H4 (cell line): ENCODE data around the gene SPATS2. TPM values are rescaled to one million over a fixed set of nuclear protein-coding genes. Genes with fewer than 3 reads are reported as not detected.

Experiments
- DNase-seq: peaks from one replicate; pipeline ENCODE4 v3.0.0-alpha.2; 2015; ENCODE audit warnings: low spot score
- total RNA-seq: library from RNA; depleted of rRNA; stranded (reverse); fragments of >200 nt; shearing (Covaris generic); gene quantifications from 2 replicates; pipeline ENCODE4 v1.2.3, GENCODE V29; 2014

SPATS2 gene
- total RNA-seq, 1 experiment from 2014 or later = 34.1 TPM

DNA sequence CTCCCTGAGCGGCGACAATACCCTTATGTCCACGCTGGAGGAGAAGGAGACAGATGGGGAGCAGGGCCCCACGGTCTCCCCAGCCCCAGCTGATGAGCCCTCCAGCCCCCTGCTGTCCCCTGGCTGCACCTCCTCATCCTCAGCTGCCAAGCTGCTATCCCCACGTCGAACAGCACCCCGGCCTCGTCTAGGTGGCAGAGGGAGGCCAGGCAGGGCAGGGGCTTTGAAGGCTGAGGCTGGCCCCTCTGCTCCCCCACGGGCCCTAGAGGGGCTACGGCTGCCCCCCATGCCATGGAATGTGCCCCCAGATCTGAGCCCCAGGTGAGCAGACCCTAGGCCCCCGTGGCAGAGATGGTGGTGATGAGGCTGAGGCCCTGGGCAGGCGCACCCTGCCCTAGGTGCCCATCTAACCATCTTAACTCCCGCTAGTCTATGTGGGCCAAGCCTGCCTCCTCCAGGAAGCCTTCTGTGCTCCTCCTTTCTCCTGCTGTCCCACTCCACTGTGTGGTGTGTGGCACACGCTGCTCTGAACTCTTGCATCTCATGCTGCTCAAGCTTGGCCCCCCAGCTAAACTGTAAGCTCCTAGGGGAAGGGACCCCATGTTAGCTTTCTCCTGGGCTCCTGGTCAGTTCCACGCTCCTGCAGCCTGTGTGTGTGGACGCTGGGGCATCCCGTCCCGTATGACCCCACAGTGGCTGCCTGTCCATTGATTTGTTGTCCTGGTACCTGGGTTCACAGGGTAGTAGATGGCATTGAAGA lies 188.5 kb downstream of the SPATS2 start:
- no peak for DNase-seq

DNA sequence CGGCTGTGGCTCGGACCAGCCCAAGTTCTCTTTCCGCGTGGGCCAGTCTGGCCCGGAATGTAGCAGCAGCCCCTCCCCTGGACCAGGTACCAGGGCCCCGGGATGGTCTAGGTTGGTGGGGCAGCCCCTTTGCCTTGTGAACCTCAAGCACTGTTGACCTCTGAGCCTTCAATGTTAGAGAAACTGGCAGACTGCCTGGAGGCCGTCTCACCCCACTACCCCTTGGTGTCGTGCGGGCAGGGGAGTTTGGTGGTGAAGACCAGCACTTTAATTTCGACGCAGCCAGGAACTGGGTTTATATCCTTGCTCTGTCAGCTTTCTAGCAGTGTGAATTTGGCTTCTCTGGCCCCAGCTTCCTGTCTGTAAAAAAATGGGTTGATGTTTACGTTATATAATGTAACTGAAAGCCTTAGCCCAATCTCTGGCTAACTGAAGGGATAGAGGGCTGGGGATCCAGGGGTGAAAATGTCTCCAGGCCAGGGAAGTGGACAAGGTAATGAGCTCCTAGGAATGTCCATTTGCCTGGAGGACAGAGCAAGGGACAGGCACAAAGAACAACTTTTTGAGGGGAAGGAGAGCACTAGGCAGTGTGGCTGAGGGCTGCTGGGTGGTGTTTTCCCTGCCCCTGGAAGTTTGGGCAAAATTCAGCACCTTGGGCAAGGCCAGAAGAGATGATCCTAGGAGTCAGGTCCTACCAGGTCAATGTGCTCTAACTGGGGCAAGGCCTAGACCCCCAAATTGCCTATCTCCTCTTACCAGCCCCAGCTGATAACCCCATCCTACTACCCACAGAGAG lies 189.3 kb downstream of the SPATS2 start:
- no peak for DNase-seq

DNA sequence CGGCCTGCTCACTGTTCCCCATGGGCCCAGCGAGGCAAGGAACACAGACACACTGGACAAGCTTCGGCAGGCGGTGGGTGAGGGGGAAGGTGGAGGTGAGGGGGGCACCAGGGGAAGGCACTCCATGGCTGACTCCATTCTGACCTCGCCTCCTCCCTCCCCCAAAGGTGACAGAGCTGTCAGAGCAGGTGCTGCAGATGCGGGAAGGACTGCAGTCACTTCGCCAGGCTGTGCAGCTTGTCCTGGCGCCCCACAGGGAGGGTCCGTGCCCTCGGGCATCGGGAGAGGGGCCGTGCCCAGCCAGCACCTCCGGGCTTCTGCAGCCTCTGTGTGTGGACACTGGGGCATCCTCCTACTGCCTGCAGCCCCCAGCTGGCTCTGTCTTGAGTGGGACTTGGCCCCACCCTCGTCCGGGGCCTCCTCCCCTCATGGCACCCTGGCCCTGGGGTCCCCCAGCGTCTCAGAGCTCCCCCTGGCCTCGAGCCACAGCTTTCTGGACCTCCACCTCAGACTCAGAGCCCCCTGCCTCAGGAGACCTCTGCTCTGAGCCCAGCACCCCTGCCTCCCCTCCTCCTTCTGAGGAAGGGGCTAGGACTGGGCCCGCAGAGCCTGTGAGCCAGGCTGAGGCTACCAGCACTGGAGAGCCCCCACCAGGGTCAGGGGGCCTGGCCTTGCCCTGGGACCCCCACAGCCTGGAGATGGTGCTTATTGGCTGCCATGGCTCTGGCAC lies 190.1 kb downstream of the SPATS2 start:
- DNase-seq = no peak

- DNase-seq = no peak
Measured at GRCh38 chr12:49557917-49558215, 190.6 kb downstream of the SPATS2 start.

GRCh38 chr12:49558526-49558925 lies 191.3 kb downstream of the SPATS2 start:
- DNase-seq = no peak

DNA sequence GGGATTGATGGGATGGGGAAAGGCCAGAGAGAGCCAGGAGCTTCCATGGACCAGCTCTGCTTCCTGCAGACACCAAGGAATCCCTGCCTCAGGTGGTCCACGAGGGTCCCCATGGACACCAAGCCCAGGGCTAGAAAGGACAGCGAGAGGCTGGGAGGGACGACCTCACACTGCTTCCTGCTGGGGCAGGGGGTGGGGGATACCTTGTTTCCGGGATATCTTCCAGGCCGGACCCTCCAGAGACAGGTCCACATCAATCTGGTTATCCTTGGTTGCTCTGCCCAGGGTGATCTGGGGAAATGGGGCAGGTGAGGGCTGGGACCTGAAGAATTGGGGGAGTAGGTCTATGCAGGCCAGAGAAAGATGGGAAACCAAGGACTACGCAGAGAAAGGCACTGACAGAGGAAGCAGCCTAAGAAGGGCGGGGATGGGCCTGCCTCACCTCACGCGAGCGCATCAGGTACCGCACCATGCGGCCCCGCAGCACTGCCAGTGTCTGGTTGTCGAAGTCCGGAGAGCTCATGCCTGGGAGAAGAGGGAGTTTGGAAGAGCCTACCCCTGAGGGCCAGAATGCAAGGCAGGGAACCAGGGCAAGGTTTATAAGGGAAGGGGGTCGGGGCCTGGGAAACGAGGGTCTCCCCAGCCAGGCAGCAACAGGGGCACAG lies 191.9 kb downstream of the SPATS2 start:
- DNase-seq = no peak

DNA sequence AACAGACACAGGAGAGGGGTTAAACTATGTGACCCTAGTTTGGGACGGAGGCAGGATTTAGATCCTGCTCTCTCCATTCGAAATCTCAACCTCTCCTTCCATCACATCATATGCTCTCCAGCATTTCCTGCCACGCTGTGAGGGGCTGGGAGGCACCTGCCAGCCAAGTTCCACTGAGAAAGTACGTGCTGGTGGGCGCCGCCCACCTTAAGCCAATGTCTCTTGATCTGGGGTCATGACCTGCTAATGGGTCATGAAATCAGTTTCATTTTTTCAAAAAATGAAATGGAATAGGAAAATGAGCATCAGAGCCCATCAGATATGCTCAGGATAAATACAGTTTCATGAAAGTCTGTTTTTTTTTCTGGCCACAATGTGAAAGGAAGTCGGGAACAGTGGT lies 193.4 kb downstream of the SPATS2 start:
- no peak for DNase-seq

- DNase-seq = no peak
Measured at GRCh38 chr12:49562233-49562632, 195.0 kb downstream of the SPATS2 start.

GRCh38 chr12:49562831-49563230 lies 195.6 kb downstream of the SPATS2 start:
- no peak for DNase-seq

DNA sequence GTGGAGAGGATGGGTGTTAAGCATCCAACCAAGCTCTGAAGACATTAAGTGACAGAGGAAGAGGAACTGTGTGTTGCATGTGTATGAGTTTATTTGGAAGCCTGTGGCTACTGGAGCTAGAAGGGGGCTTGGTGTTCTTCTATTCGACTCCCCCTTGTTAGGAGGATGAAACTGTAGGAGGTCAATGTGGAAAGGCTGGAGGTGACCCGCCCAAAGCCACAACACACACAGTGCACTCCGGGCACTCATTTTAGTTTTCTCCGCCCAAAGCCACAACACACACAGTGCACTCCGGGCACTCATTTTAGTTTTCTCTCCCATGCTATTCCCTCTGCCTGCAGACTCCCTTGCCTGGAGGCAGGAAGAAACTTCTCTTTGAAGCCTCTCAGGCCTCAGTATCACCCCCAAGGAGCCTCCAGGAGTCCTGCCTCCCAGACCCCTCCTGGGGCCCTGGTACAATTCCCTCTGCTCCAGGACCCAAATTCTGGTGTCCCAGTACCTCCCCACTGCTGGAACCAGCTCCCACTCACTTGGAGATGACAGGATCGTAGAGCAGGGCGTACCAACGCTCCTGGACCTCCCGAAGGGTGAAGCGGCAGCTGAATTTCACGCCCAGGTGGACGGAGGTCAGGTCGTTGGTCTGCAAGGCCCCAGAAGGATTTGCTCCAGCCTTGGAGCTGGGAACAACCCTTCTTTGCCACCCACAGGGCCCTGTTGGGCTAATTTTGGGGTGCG lies 196.9 kb downstream of the SPATS2 start:
- no peak for DNase-seq

- no peak for DNase-seq
Measured at GRCh38 chr12:49564686-49565405, 197.6 kb downstream of the SPATS2 start.

DNA sequence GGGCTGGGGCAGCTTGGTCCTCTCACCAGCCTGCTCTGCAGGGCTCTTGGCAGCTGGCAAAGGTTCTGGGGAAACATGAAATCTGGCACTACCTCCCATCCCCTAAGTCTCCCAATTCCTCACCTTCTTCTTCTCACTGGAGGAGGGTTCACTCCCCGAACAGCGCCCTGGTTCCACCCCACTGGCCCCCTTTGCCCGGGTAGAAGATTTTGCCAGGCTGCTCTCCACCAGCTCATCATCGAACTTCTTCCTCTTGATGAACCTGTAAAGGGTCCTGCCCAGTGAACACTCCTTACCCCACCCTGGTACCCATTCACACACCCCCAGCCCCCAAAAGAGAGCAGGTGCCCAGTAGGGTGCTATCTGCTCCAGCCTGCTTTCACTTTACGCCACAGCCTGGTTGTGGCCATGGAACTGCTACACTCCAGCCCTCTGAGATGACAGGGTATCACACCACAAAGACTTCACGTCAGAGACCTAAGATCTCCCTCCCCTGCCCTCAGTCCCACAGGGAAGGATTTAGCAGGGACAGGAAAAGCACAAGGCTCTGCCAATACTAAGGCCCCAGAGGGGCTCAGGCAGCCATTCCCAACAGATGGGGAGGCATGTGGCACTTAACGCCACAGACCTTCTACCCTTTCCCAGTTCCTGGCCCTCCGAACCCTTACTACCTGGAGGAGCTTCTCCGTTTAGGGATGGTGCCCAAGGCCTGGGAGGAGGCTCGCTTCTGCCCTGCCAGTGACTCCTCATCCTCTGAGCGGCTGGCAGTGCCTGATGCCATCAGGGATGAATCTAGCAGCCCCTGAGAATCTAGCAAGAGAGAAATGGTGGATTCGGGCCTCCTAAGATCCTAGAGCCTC lies 198.4 kb downstream of the SPATS2 start:
- no peak for DNase-seq

GRCh38 chr12:49566361-49566760 lies 199.1 kb downstream of the SPATS2 start:
- no peak for DNase-seq

DNA sequence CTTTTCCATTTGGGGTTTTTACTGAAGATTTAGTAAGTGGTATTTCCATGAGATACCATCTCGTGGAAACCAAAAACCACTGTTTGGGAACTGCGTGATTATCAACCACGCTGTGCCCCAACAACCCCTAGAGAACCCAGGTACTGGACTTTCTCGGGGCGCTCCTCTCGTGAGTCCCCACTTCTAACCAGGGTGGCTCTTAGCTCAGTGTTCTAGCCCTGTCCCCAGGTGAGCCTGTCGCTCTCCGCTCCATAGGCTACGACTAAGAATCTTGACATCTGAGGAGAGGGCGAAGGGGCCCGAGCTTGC lies 200.0 kb downstream of the SPATS2 start:
- no peak for DNase-seq

GRCh38 chr12:49567611-49568441 lies 200.6 kb downstream of the SPATS2 start, which contains the start of gene MCRS1:
Gene MCRS1 (minus strand): TSS chr12:49568142. CDS start chr12:49566731, 1,411 bp downstream.
- peak; percentile 91 for DNase-seq

DNA sequence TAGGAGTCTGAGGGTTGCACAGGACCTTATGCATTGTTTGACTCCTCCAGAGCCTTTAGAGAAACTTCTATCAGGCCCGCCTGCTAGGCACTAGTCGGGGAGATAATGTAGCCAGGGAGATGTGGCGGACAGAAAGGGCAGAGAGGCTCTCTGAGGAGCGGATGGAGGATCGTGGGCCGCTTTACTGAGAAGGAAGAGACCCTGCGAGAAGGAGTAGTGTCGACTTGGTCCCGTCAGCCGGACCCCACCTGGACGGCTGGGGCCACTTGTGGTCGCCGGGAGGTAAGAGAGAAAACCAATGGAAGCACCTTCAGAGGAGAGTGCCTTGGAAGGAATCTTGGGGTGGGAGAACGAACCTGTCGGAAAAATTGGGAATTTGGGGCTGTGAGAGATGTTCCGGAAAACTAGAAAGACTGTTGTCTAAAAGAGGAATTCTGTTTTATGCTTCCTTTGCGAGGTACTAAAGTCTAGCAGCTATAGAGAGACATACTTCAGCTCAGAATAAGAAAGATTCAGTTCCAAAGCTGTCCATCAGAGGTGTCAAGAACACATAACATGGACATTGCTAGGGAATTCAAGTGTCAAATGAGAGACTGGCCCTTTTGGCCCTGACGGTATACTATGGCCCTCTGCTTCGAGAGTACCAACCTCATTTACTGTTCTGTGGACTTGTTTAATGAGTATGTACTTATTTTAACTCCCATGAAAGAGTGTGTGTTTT lies 201.3 kb downstream of the SPATS2 start:
- no peak for DNase-seq
